IMR-90 (cell line): ENCODE data around the gene MCTS1.

Experiments used
- BHLHE40 ChIP-seq: fragments of 150-350 bp; IDR thresholded peaks from 2 replicates; pipeline ENCODE4 v1.6.1; 2016; ENCODE audit warnings: mild to moderate bottlenecking, low read depth, low read length
- POLR2A ChIP-seq: IDR thresholded peaks from 2 replicates; pipeline ENCODE4 v1.6.1; 2012; ENCODE audit warnings: mild to moderate bottlenecking, low read depth, low read length
- RAD21 ChIP-seq: IDR thresholded peaks from 2 replicates; pipeline ENCODE4 v1.6.1; 2012; ENCODE audit warnings: low read length, improper control_type of control experiment
- RFX5 ChIP-seq: IDR thresholded peaks from 2 replicates; pipeline ENCODE4 v1.8.0; 2012; ENCODE audit warnings: low read depth, mild to moderate bottlenecking, low read length, moderate library complexity

DNA sequence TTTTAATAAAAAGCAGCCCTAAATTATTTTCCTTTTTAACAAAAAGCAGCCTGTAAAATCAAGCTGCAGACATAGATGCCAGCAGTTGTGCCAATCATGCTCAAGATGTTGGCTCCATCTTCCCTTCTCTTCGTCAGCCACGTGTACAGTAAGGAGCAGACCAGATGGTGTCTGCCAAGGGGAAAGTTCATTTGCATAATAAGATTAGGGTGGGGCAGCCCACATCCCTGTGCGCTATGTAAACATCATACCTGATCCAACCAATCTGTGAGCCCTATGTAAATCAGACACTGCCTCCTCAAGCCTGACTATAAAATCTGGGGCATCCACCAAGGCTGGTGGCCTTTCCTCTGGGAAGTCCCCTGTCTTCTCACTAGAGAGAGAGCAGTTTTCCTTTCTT, 49.1 kb downstream of the MCTS1 start:
- TF ChIP-seq BHLHE40 (no peak), RAD21 (no peak), RFX5 (no peak), POLR2A (no peak)
